Suprapubic skin (tissue), 3 donors: ENCODE measurements around the gene ZIC5.

Experiments used
- POLR2A ChIP-seq, 2 donors: fragments of 450-650 bp; IDR thresholded peaks; one replicate each; pipeline ENCODE4 v1.6.1; 2017; ENCODE audit warnings: antibody characterized with exemption in 2 of 2, mild to moderate bottlenecking in 2 of 2, moderate library complexity in 2 of 2
- TF ChIP-seq, protein P1 (sequence below), 2 donors: fragments of 200-600 bp in 1 of 2; fragments of 450-650 bp in 1 of 2; sonication (generic) in 1 of 2; IDR thresholded peaks; one replicate each; pipeline ENCODE4 v1.5.1; 2016 to 2019; ENCODE audit warnings: antibody characterized with exemption in 2 of 2, mild to moderate bottlenecking in 1 of 2, moderate library complexity in 1 of 2

DNA sequence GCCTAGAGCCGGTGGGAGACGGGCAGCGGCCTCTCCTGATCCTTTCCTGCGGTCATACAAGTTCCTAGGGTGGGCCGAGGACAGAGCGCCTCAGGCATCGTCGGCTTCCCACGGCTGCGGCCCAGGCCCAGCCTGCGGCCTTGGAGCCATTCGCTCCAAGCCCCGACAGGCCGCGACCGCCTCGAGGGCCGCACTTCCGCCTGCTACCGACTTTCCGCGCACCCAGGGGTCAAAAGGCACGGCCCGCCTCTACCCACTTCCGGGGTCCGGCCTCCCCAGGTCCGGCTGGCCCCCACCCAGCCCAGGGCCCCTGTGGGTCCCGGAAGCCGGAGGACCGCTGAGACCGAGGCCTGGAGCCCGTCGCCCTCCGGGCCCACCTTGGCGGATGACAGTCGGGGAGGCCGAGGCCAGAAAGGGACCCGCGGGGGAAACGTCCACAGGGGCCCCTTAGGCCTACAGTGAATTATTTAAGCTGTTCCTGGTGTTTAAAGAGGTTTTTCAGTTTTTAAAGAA lies 26.2 kb upstream of the ZIC5 start:
- TF ChIP-seq POLR2A (IDR thresholded peaks at IDR 0.05): no peak
- TF ChIP-seq, protein P1, sequence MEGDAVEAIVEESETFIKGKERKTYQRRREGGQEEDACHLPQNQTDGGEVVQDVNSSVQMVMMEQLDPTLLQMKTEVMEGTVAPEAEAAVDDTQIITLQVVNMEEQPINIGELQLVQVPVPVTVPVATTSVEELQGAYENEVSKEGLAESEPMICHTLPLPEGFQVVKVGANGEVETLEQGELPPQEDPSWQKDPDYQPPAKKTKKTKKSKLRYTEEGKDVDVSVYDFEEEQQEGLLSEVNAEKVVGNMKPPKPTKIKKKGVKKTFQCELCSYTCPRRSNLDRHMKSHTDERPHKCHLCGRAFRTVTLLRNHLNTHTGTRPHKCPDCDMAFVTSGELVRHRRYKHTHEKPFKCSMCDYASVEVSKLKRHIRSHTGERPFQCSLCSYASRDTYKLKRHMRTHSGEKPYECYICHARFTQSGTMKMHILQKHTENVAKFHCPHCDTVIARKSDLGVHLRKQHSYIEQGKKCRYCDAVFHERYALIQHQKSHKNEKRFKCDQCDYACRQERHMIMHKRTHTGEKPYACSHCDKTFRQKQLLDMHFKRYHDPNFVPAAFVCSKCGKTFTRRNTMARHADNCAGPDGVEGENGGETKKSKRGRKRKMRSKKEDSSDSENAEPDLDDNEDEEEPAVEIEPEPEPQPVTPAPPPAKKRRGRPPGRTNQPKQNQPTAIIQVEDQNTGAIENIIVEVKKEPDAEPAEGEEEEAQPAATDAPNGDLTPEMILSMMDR (IDR thresholded peaks at IDR 0.05): no peak
